22Rv1 (cell line): ENCODE data around the gene TRMT2A.

Experiments used
- H3K27ac ChIP-seq: fragments of 450-650 bp; 2 replicates; pipeline ENCODE4 v1.5.1; 2017
- CTCF ChIP-seq: fragments of 450-650 bp; IDR thresholded peaks from 2 replicates; pipeline ENCODE4 v1.5.1; 2017; ENCODE audit warnings: mild to moderate bottlenecking
- ZFX ChIP-seq: fragments of 450-650 bp; IDR thresholded peaks from 2 replicates; pipeline ENCODE4 v1.6.1; 2017; ENCODE audit warnings: antibody characterized with exemption, borderline replicate concordance

The TRMT2A gene

GRCh38 chr22:20101638-20102037, 15.4 kb downstream of the TRMT2A start:
- TF ChIP-seq ZFX = no peak
- no peak for TF ChIP-seq CTCF
- H3K27ac ChIP-seq = no peak overlapping the region

GRCh38 chr22:20099099-20099711, 17.8 kb downstream of the TRMT2A start:
- no peak for TF ChIP-seq CTCF
- TF ChIP-seq ZFX = no peak
- no peak overlapping the region for H3K27ac ChIP-seq

GRCh38 chr22:20096574-20097420, 20.2 kb downstream of the TRMT2A start:
- TF ChIP-seq ZFX (no peak), CTCF (no peak)

GRCh38 chr22:20095521-20095920, 21.5 kb downstream of the TRMT2A start:
- no peak overlapping the region for H3K27ac ChIP-seq
- no peak for TF ChIP-seq ZFX
- no peak for TF ChIP-seq CTCF

More at GRCh38 chr22:20096574-20097420, 20.2 kb downstream of the TRMT2A start:
- H3K27ac ChIP-seq = no peak overlapping the region

GRCh38 chr22:20094197-20094807, 22.7 kb downstream of the TRMT2A start:
- no peak for TF ChIP-seq ZFX
- no peak overlapping the region for H3K27ac ChIP-seq

GRCh38 chr22:20093418-20094196, 23.4 kb downstream of the TRMT2A start:
- no peak for TF ChIP-seq ZFX
- no peak for TF ChIP-seq CTCF
- no peak overlapping the region for H3K27ac ChIP-seq

- TF ChIP-seq CTCF (no peak), ZFX (no peak)
- H3K27ac ChIP-seq = no peak overlapping the region
Observed at GRCh38 chr22:20092477-20092854, 24.6 kb downstream of the TRMT2A start.
